Endothelial cell of umbilical vein (primary cell): ENCODE data around the gene GYG1. TPM values are rescaled to one million over a fixed set of nuclear protein-coding genes. Genes with fewer than 3 reads are reported as not detected.

Source experiments
- BruUV-seq: library from RNA; stranded (reverse); fragments of 400-500 nt; replicated peaks from 2 replicates; lab custom pipeline; 2021; lab: Mats Ljungman, UMichigan
- CTCF ChIA-PET: fragments of 300-600, 350-600 bp; sonication (Branson Sonifier 250); formaldehyde crosslinking; loops from one replicate; lab custom pipeline; 2021; ENCODE audit warnings: antibody characterized with exemption, inconsistent platforms; lab: Charles Lee
- POLR2A ChIA-PET: fragments of 300-600, 350-600 bp; sonication (Branson Sonifier 250); formaldehyde crosslinking; loops from one replicate; lab custom pipeline; 2021; ENCODE audit warnings: antibody characterized with exemption, inconsistent platforms; lab: Charles Lee
- DNase-seq: peaks from one replicate; pipeline ENCODE4 v3.0.0-alpha.2; 2011; ENCODE audit warnings: low read depth, low spot score
- FAIRE-seq: peaks from 2 replicates; lab custom pipeline; 2011; peaks lifted over from hg19 to GRCh38; lab: Jason Lieb, UNC
- H2AFZ ChIP-seq: 2 replicates; pipeline ENCODE4 v1.6.0; 2012; ENCODE audit warnings: low read depth, low read length, control low read depth, inconsistent platforms
- H3K27ac ChIP-seq: 2 replicates; pipeline ENCODE4 v1.5.1; 2011; ENCODE audit warnings: low read depth, mild to moderate bottlenecking, control low read depth, low read length, moderate library complexity; ENCODE audit not compliant: insufficient read depth
- H3K27me3 ChIP-seq, 2 experiments: 2 replicates each; pipeline versions ENCODE4 v1.6.0 to v1.6.1; 2011; ENCODE audit warnings: low read length in 2 of 2, mixed read lengths in 1 of 2; ENCODE audit not compliant: control insufficient read depth in 2 of 2, insufficient read depth in 2 of 2
- H3K36me3 ChIP-seq, 2 experiments: 2 replicates in 1 of 2; 3 replicates in 1 of 2; pipeline ENCODE4 v1.5.1; 2011; ENCODE audit warnings: low read length in 2 of 2, mild to moderate bottlenecking in 1 of 2, moderate library complexity in 1 of 2; ENCODE audit not compliant: control insufficient read depth in 2 of 2, insufficient read depth in 2 of 2; ENCODE audit errors: extremely low read depth in 1 of 2
- H3K4me1 ChIP-seq: 3 replicates; pipeline ENCODE4 v1.5.1; 2011; ENCODE audit warnings: mild to moderate bottlenecking, low read length; ENCODE audit not compliant: control insufficient read depth, insufficient read depth; ENCODE audit errors: extremely low read depth
- H3K4me2 ChIP-seq: 2 replicates; pipeline ENCODE4 v1.6.1; 2011; ENCODE audit warnings: low read length, control low read depth, mixed read lengths; ENCODE audit not compliant: insufficient read depth
- H3K4me3 ChIP-seq, 3 experiments: fragments of 200-600 bp in 1 of 3; sonication (generic), shearing (Covaris generic) in 1 of 3; replicated peaks in 1 of 3; 2 replicates each; pipeline ENCODE4 v1.5.1; 2011 to 2016; ENCODE audit warnings: control low read depth in 3 of 3, low read length in 3 of 3, mild to moderate bottlenecking in 2 of 3, inconsistent platforms in 1 of 3, low read depth in 1 of 3, moderate library complexity in 1 of 3; ENCODE audit not compliant: insufficient read depth in 1 of 3
- H3K79me2 ChIP-seq: 2 replicates; pipeline ENCODE4 v1.6.0; 2012; ENCODE audit warnings: low read length, inconsistent platforms; ENCODE audit not compliant: control insufficient read depth, insufficient read depth
- H3K9ac ChIP-seq: replicated peaks from 2 replicates; pipeline ENCODE3; 2011; ENCODE audit warnings: low read length, control low read depth; ENCODE audit not compliant: insufficient read depth; ENCODE audit errors: extremely low read depth
- H3K9me1 ChIP-seq: replicated peaks from 3 replicates; pipeline ENCODE4 v1.6.0; 2011; ENCODE audit warnings: mild to moderate bottlenecking, low read length; ENCODE audit not compliant: control insufficient read depth, insufficient read depth; ENCODE audit errors: extremely low read depth
- H3K9me3 ChIP-seq: replicated peaks from 2 replicates; pipeline ENCODE4 v1.5.1; 2012; ENCODE audit warnings: low read length, inconsistent platforms; ENCODE audit not compliant: control insufficient read depth, insufficient read depth
- H4K20me1 ChIP-seq: replicated peaks from 2 replicates; pipeline ENCODE3; 2011; ENCODE audit warnings: mild to moderate bottlenecking, low read length; ENCODE audit not compliant: control insufficient read depth, insufficient read depth; ENCODE audit errors: extremely low read depth
- CTCF ChIP-seq, 2 donors: IDR thresholded peaks; 1 replicate in 1 of 2; 2 replicates in 1 of 2; pipeline ENCODE4 v1.5.1; 2011; ENCODE audit warnings: low read length in 2 of 2, mild to moderate bottlenecking in 2 of 2, moderate library complexity in 2 of 2, control low read depth in 1 of 2, inconsistent platforms in 1 of 2, low read depth in 1 of 2; ENCODE audit not compliant: insufficient read depth in 1 of 2; ENCODE audit errors: extremely low read depth in 1 of 2
- EZH2 ChIP-seq: IDR thresholded peaks from 2 replicates; pipeline ENCODE4 v1.6.1; 2012; ENCODE audit warnings: borderline replicate concordance, low read depth, mild to moderate bottlenecking, moderate library complexity, low read length, inconsistent platforms; ENCODE audit not compliant: severe bottlenecking
- FOS ChIP-seq: IDR thresholded peaks from 2 replicates; pipeline ENCODE4 v1.6.1; 2011; ENCODE audit warnings: mild to moderate bottlenecking, low read length, moderate library complexity, borderline replicate concordance; ENCODE audit not compliant: insufficient read depth
- GATA2 ChIP-seq: IDR thresholded peaks from 2 replicates; pipeline ENCODE4 v1.7.0; 2011; ENCODE audit warnings: low read depth, mild to moderate bottlenecking, moderate library complexity, mixed read lengths, low read length; ENCODE audit not compliant: insufficient read length, insufficient read depth
- JUN ChIP-seq: IDR thresholded peaks from 2 replicates; pipeline ENCODE4 v1.6.1; 2011; ENCODE audit warnings: borderline replicate concordance, low read depth; ENCODE audit not compliant: insufficient read length, insufficient read depth
- MAX ChIP-seq: IDR thresholded peaks from 2 replicates; pipeline ENCODE4 v1.6.1; 2011; ENCODE audit not compliant: insufficient read depth, insufficient read length
- MYC ChIP-seq: IDR thresholded peaks from one replicate; pipeline ENCODE4 v1.6.1; 2011; ENCODE audit warnings: mild to moderate bottlenecking, low read depth, low read length
- POLR2A ChIP-seq: IDR thresholded peaks from 2 replicates; pipeline ENCODE4 v1.6.1; 2012; ENCODE audit warnings: low read depth, mild to moderate bottlenecking, control low read depth, low read length
- POLR2AphosphoS5 ChIP-seq: IDR thresholded peaks from 2 replicates; pipeline ENCODE4 v1.6.1; 2012; ENCODE audit warnings: low read depth, mild to moderate bottlenecking, control low read depth, low read length, moderate library complexity; ENCODE audit not compliant: insufficient read depth
- dilution Hi-C: fragments of 300-500 bp; cut with MboI; formaldehyde crosslinking; loops from one replicate; pipeline ENCODE4 v1.15.0; 2019; ENCODE audit warnings: low sequenced_read_pairs; ENCODE audit not compliant: extremely low pct_ligation_motif_present
- intact Hi-C: fragments of 100-400 bp; cut with micrococcal nuclease; formaldehyde crosslinking; loops from one replicate; pipeline ENCODE4 v1.10.0; 2022
- polyA plus RNA-seq, 4 experiments: library from polyadenylated mRNA; depleted of rRNA in 3 of 4; stranded (reverse) in 3 of 4; unstranded in 1 of 4; fragments of >200 nt; gene quantifications; 2 replicates each; pipeline versions ENCODE4 v1.2.1 to v1.2.3, GENCODE V29; 2011 to 2012; ENCODE audit warnings: missing spikeins in 1 of 4
- total RNA-seq: library from RNA; stranded (reverse); gene quantifications from 2 replicates; pipeline ENCODE4 v1.2.3, GENCODE V29; 2021

GYG1 gene
- total and polyA plus RNA-seq, 2 donors (not counting 3 experiments of a cell fraction or from before 2014, with no cell fraction given): 24.7 to 58.5 TPM

- ChIA-PET POLR2A (no interaction called here), CTCF (interaction anchor here (1.3 to 3.0 kb wide), 3 partner anchors 10 to 15 kb away, joined by 3 to 14 read pairs (median 4); no protein-coding TSS in a partner anchor)
- no peak overlapping the region for H3K4me3 ChIP-seq
- BruUV-seq: no TSS peak
- FAIRE-seq (no peak), DNase-seq (no peak)
- intact Hi-C loops (no loop called here), dilution Hi-C loops (no loop called here)
- H3K79me2 ChIP-seq: no peaks in the 10 kb centered on the region
- H3K9me3 ChIP-seq: no peaks in the 10 kb centered on the region
- H3K9me1 ChIP-seq: no peaks in the 10 kb centered on the region
- H3K4me2 ChIP-seq: no peak overlapping the region
- no peak for TF ChIP-seq POLR2A
- no peak for TF ChIP-seq GATA2
- no peak for TF ChIP-seq POLR2AphosphoS5
- TF ChIP-seq MAX: no peak
- TF ChIP-seq FOS: no peak
- TF ChIP-seq MYC: no peak
- no peak for TF ChIP-seq EZH2
- TF ChIP-seq JUN: no peak
- no peak for TF ChIP-seq CTCF (IDR thresholded peaks at IDR 0.05; ENCODE audit: extremely low read depth in 1 of 2, insufficient read depth in 1 of 2, low read depth in 1 of 2, low read length in 2 of 2)
- H3K9ac ChIP-seq: no peak overlapping the region
- H3K36me3 ChIP-seq: no peaks in the 10 kb centered on the region
- no peaks in the 10 kb centered on the region for H3K4me1 ChIP-seq
- no peak overlapping the region for H3K27ac ChIP-seq
- no peak overlapping the region for H2AFZ ChIP-seq
- H4K20me1 ChIP-seq: no peaks in the 10 kb centered on the region
- peaks cover 0 to 3% of the 10 kb centered on the region in 2 experiments for H3K27me3 ChIP-seq
Measured at GRCh38 chr3:148970271-148970670, 21.1 kb upstream of the GYG1 start.
